Vagina (tissue), 2 donors: ENCODE results near the gene NADK2. TPM values are rescaled to one million over a fixed set of nuclear protein-coding genes. Genes with fewer than 3 reads are reported as not detected.

Experiments used
- DNase-seq, 2 donors: peaks; one replicate each; pipeline ENCODE4 v3.0.0-alpha.2; 2017; ENCODE audit errors: extremely low spot score in 2 of 2
- H3K27ac ChIP-seq: fragments of 200-600 bp; sonication (generic); one replicate; pipeline ENCODE4 v1.5.1; 2019
- H3K27me3 ChIP-seq: fragments of 200-600 bp; sonication (generic); one replicate; pipeline ENCODE4 v1.5.1; 2019
- H3K36me3 ChIP-seq, 2 donors: fragments of 200-600 bp; sonication (generic); one replicate each; pipeline ENCODE4 v1.5.1; 2017 to 2019
- H3K4me1 ChIP-seq: fragments of 200-600 bp; sonication (generic); one replicate; pipeline ENCODE4 v1.5.1; 2019
- H3K4me3 ChIP-seq, 2 donors: fragments of 200-600 bp; sonication (generic); 1 replicate in 1 of 2; 2 replicates in 1 of 2; pipeline ENCODE4 v1.5.1; 2016 to 2019
- H3K9me3 ChIP-seq: fragments of 200-600 bp; sonication (generic); one replicate; pipeline ENCODE4 v1.5.1; 2019
- POLR2A ChIP-seq, 2 donors: fragments of 450-650 bp; IDR thresholded peaks; one replicate each; pipeline ENCODE4 v1.6.1; 2017; ENCODE audit warnings: antibody characterized with exemption in 2 of 2, mild to moderate bottlenecking in 2 of 2, moderate library complexity in 2 of 2
- POLR2AphosphoS5 ChIP-seq, 2 donors: sonication (generic); formaldehyde crosslinking; IDR thresholded peaks; one replicate each; pipeline ENCODE4 v1.9.0; 2017; ENCODE audit warnings: antibody characterized with exemption in 2 of 2, mild to moderate bottlenecking in 2 of 2, low read depth in 1 of 2; ENCODE audit not compliant: insufficient read depth in 1 of 2
- intact Hi-C: fragments of 100-400 bp; cut with DNase I; formaldehyde crosslinking; loops from one replicate; pipeline ENCODE4 v1.15.1; 2023
- total RNA-seq: library from RNA; depleted of rRNA; stranded (reverse); fragments of >200 nt; gene quantifications from one replicate; pipeline ENCODE4 v1.2.3, GENCODE V29; 2016
- TF ChIP-seq, protein P1 (sequence below), 3 experiments: fragments of 450-650 bp in 2 of 3; fragments of 200-600 bp in 1 of 3; sonication (generic) in 1 of 3; IDR thresholded peaks; one replicate each; pipeline ENCODE4 v1.5.1; 2017 to 2019; ENCODE audit warnings: antibody characterized with exemption in 3 of 3, mild to moderate bottlenecking in 2 of 3, moderate library complexity in 2 of 3

NADK2 gene
- total RNA-seq, 1 donor from 2014 or later = 9.6 TPM

DNA sequence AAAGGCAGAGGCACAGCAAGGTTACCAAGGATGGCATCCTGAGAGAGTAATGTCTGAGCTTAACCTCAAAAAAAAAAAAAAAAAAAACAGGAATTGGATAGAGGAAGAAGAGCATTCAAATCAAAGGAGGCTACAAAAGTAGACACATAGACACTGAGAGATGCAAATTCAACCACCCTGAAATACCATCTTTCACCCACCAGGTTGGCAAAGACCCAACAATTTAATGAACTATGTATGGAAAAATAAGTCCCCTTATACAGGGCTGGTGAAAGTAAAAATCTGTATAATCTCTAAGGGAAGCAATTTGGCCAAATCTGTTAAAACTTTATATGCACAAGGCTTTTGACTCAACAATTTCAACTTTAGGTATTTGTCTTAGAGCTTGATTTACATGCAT is 4.9 kb downstream of the NADK2 start:
- intact Hi-C loops = no loop called here
- no peak for DNase-seq
- no peaks in the 10 kb centered on the region for H3K36me3 ChIP-seq
- no peaks in the 10 kb centered on the region for H3K27me3 ChIP-seq
- no peaks in the 10 kb centered on the region for H3K9me3 ChIP-seq
- TF ChIP-seq, protein P1, sequence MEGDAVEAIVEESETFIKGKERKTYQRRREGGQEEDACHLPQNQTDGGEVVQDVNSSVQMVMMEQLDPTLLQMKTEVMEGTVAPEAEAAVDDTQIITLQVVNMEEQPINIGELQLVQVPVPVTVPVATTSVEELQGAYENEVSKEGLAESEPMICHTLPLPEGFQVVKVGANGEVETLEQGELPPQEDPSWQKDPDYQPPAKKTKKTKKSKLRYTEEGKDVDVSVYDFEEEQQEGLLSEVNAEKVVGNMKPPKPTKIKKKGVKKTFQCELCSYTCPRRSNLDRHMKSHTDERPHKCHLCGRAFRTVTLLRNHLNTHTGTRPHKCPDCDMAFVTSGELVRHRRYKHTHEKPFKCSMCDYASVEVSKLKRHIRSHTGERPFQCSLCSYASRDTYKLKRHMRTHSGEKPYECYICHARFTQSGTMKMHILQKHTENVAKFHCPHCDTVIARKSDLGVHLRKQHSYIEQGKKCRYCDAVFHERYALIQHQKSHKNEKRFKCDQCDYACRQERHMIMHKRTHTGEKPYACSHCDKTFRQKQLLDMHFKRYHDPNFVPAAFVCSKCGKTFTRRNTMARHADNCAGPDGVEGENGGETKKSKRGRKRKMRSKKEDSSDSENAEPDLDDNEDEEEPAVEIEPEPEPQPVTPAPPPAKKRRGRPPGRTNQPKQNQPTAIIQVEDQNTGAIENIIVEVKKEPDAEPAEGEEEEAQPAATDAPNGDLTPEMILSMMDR (IDR thresholded peaks at IDR 0.05) = no peak
- TF ChIP-seq POLR2A (IDR thresholded peaks at IDR 0.05) = no peak
- no peak for TF ChIP-seq POLR2AphosphoS5 (IDR thresholded peaks at IDR 0.05; ENCODE audit: insufficient read depth in 1 of 2, low read depth in 1 of 2)
- H3K27ac ChIP-seq = no peak overlapping the region
- peaks cover 48% of the 10 kb centered on the region for H3K4me1 ChIP-seq
- no peak overlapping the region for H3K4me3 ChIP-seq

DNA sequence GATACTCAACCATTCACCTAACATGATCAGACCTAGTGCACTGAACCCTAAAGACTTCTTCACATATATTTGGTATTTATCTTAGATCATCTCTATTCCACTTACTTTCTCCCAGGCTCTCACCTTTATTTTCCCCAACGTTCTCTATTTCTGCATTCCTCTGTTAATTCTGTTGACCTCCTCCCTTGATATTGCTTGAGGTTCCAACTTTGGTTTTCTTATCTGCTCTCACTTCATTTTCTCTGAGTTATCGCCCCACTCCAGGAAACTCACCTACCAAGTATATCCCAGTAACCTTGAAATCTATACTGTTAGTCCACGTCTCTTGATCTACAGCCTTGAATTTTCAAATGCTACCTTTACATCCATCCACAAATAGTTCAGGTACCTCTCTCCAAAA is 9.2 kb downstream of the NADK2 start:
- no peaks in the 10 kb centered on the region for H3K36me3 ChIP-seq
- TF ChIP-seq POLR2A (IDR thresholded peaks at IDR 0.05) (no peak), POLR2AphosphoS5 (IDR thresholded peaks at IDR 0.05; ENCODE audit: insufficient read depth in 1 of 2, low read depth in 1 of 2) (no peak)
- TF ChIP-seq, protein P1 (IDR thresholded peaks at IDR 0.05) = no peak
- peaks cover 15% of the 10 kb centered on the region for H3K4me1 ChIP-seq
- H3K27ac ChIP-seq = no peak overlapping the region
- intact Hi-C loops = no loop called here
- DNase-seq = no peak
- no peaks in the 10 kb centered on the region for H3K9me3 ChIP-seq
- no peaks in the 10 kb centered on the region for H3K27me3 ChIP-seq
- H3K4me3 ChIP-seq = no peak overlapping the region

DNA sequence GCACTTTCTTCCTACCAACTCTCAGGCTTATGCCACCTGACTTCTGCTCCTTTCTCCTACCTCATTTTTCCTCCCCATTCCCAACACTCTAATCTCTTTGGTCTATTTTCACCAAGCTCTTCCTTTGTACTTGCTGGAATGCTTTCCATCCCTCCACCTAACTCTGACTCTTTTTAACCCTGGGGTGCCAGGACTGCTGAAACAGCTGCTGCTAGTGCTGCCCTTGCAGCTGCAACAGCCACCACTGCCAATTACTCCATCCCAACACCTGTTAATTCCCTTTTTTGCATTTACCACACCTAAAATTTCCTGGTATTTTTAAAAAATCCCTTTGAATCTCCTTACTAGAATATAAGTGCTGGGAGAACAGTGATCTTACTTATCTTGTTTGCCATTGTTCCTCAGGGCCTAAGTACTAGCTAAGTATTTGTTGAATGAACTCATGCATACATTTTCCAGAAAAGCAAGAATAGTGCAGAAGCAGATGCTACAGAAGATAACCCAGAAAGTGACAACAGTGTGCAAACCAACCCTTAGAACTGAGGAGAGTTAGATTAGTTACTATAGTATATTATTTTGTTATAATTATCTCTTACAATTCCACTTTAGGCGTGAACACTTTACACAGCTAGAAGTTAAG is 11.5 kb downstream of the NADK2 start:
- Histone ChIP-seq H3K9me3 (no peaks in the 10 kb centered on the region), H3K4me3 (no peak overlapping the region), H3K4me1 (no peaks in the 10 kb centered on the region), H3K27me3 (no peaks in the 10 kb centered on the region), H3K36me3 (peaks cover 0 to 2% of the 10 kb centered on the region in 2 donors), H3K27ac (no peak overlapping the region)
- TF ChIP-seq, protein P1 (IDR thresholded peaks at IDR 0.05) = no peak
- TF ChIP-seq POLR2AphosphoS5 (IDR thresholded peaks at IDR 0.05; ENCODE audit: insufficient read depth in 1 of 2, low read depth in 1 of 2) (no peak), POLR2A (IDR thresholded peaks at IDR 0.05) (no peak)
- no peak for DNase-seq
- intact Hi-C loops = no loop called here

DNA sequence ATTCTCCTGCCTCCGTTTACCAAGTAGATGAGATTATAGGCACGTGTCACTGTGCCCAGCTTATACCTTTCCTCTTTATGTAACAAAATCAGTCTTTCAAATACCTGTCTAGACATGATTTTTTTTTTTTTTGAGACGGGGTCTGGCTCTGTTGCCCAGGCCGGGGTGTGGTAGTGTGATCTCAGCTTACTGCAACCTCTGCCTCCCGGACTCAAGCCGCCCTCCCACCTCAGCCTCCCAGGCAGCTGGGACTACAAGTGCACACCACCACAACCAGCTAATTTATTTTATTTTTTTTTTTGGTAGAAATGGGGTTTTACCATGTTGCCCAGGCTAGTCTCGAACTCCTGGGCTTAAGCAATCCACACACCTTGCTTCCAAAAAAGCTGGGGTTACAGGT is 13.2 kb downstream of the NADK2 start:
- H3K4me1 ChIP-seq = no peaks in the 10 kb centered on the region
- H3K9me3 ChIP-seq = no peaks in the 10 kb centered on the region
- H3K27me3 ChIP-seq = no peaks in the 10 kb centered on the region
- no peak overlapping the region for H3K4me3 ChIP-seq
- H3K27ac ChIP-seq = no peak overlapping the region
- peaks cover 0 to 15% of the 10 kb centered on the region in 2 donors for H3K36me3 ChIP-seq
- intact Hi-C loops = no loop called here
- no peak for DNase-seq
- TF ChIP-seq POLR2A (IDR thresholded peaks at IDR 0.05) (no peak), POLR2AphosphoS5 (IDR thresholded peaks at IDR 0.05; ENCODE audit: insufficient read depth in 1 of 2, low read depth in 1 of 2) (no peak)
- TF ChIP-seq, protein P1 (IDR thresholded peaks at IDR 0.05) = no peak

DNA sequence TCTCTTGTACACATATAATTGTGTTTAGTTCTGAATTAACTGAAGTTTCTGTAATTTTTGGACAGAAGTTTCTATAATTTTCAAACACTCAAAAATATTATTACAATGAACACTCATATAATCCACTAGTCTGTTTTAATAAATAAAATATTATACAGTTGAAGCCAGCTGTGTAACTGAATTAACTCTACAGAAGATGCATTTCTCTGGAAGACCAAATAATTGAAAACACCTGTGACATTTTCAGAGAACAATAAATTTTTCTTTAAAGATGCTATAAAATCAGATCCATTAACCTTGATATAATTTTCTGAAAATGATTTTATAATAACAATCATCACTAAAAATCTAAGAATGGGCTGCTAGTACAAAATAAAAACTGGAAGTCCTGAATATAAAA is 14.7 kb downstream of the NADK2 start:
- no peak for DNase-seq
- H3K27me3 ChIP-seq = no peaks in the 10 kb centered on the region
- H3K36me3 ChIP-seq = peaks cover 0 to 15% of the 10 kb centered on the region in 2 donors
- intact Hi-C loops = no loop called here
- no peak for TF ChIP-seq POLR2AphosphoS5 (IDR thresholded peaks at IDR 0.05; ENCODE audit: insufficient read depth in 1 of 2, low read depth in 1 of 2)
- TF ChIP-seq POLR2A (IDR thresholded peaks at IDR 0.05) = no peak
- H3K4me1 ChIP-seq = no peaks in the 10 kb centered on the region
- H3K9me3 ChIP-seq = no peaks in the 10 kb centered on the region
- H3K27ac ChIP-seq = no peak overlapping the region
- no peak overlapping the region for H3K4me3 ChIP-seq
